CD1c-positive myeloid dendritic cell (primary cell): ENCODE measurements around the gene NENF.
A peak's percentile ranks its signal among the peaks of the same experiment; 100 is the strongest.
"Not testable (repeated sequence)": the region's sequence is repeated elsewhere in the genome, so short reads cannot be mapped to it uniquely, and the experiment has no call there.

Experiments
- DNase-seq: peaks from one replicate; pipeline ENCODE4 v3.0.0-alpha.2; 2016; ENCODE audit errors: extremely low spot score

NENF gene

DNA sequence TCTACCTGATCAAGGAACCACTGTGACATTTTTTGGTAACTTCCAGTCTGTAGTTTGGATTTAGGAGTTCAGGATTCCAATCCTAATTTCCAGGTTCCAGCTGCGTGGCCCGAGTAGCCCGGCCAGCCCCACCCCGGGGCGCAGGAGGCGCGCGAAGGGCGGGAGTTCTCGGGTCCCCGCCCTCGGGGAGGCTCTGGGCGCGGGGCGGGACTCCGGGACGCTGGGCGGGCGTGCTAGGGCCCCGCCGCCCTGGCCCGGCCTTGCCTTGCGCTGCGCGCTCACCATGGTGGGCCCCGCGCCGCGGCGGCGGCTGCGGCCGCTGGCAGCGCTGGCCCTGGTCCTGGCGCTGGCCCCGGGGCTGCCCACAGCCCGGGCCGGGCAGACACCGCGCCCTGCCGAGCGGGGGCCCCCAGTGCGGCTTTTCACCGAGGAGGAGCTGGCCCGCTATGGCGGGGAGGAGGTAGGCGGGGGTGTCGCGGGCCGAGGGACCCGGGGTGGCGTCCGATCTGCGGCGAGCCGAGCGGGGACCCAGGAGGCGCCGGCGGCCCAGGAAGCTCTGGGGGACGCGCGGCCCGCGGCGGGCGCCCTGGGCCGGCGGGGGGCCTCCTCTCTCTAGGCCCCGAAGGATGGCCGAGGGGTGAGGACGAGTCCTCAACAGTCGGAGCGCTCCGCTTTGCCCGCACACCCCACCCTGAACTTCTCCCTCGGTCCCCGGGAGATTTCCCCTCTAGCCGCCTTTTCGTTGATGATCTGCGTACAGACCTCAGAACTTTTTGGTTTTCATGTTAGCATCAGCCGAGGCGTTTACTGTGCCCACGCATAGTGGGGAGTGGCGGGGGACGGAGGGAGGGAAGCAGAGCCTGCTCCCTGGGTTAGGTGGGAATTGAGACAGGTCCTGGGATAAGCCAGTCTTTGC lies at the start of gene NENF:
Gene NENF (plus strand): TSS at position 260 of the 916 bp plus-strand sequence. CDS start 24 bp downstream, at position 284.
- peak; percentile 88 for DNase-seq

DNA sequence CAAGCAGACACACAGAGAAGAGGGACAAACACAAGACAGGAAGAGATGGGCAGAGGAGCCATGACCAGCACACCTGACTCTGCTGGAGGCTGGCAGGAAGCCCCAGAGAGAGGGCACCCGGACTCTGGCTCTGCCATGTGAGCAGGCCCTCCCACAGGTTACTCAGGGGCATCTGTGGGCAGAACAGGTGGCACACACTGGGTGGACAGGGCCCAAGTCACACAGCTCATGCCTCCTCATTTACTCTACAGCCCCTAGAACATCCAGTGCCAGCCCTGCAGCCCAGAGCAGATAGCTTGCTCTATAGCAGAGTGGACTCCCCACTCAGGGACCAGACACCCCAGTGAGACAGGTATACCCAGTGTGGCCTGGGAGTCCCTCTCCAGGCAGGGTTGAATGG lies 46.7 kb upstream of the NENF start:
- no peak for DNase-seq

GRCh38 chr1:212388985-212389716 lies 43.6 kb upstream of the NENF start:
- no peak for DNase-seq

DNA sequence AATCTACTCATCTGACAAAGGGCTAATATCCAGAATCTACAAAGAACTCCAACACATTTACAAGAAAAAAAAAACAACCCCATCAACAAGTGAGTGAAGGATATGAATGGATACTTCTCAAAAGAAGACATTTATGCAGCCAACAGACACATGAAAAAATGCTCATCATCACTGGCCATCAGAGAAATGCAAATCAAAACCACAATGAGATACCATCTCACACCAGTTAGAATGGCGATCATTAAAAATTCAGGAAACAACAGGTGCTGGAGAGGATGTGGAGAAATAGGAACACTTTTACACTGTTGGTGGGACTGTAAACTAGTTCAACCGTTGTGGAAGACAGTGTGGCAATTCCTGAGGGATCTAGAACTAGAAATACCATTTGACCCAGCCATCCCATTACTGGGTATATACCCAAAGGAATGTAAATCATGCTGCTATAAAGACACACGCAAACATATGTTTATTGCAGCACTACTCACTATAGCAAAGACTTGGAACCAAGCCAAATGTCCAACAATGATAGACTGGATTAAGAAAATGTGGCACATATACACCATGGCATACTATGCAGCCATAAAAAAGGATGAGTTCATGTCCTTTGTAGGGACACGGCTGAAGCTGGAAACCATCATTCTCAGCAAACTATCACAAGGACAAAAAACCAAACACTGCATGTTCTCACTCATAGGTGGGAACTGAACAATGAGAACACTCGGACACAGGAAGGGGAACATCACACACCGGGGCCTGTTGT lies 36.9 kb upstream of the NENF start:
- not testable (repeated sequence) for DNase-seq

DNA sequence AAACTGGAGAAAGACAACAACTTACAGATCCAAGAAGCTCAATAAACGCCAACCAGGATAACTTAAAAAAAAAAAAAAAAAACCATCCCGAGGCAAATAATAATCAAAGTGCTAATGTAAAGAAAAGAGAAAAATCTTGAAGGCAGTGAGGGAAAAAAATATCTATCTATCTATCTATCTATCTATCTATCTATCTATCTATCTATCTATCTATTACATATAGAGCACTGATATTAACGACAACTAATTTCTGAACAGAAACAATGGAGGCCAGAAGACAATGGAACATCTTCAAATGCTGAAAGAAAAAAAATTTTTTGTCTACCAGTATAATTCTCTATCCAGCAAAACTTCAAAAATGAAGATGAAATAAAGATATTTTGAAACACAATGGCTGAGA lies 36.1 kb upstream of the NENF start:
- DNase-seq: no peak

DNA sequence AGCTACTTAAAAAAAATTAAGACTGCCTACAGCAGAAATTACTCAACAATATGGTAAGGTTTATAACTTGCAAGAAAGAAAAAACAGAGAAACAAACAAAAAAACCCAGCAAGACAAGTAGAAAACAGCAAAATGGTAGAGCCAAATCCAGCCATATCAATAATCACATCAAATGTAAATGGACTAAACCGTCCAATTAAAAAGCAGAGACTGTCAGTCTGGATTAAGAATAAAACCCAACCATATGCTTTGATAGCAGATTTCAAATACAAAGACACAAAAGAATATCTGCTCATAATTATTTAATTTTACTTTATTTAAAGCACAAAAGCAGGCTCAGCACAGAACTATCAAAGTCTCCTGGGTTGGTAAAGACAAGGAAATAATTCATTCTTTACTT lies 35.5 kb upstream of the NENF start:
- DNase-seq: no peak

- peak; percentile 12 for DNase-seq
Observed at GRCh38 chr1:212401042-212401441, 31.7 kb upstream of the NENF start.

DNA sequence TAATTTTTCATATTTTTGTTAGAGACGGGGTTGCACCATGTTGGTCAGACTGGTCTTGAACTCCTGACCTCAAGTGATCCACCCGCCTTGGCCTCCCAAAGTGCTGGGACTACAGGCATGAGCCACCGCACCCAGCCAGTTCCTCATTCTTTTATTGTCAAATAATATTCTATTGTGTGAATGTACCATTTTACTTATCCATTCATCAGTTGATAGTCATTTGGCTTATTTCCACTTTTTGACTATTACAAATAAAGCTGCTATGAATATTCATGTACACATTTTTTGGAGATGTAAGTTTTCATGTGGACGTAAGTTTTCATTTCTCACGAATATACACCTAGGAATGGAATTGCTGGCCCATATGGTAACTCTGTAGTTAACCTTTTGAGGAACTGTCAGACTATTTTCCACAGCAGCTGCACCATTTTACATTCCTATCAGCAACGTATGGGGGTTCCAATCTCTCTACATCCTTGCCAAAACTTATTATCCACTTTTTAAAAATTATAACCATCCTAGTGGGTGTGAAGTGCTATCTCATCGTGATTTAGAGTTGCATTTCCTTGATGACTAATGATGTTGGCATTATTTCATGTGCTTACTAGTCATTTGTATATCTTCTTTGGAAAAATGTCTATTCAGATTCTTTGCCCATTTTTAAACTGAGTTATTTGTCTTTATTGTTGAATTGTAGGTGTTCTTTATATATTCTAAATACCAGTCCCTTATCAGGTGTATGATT lies 30.7 kb upstream of the NENF start:
- peak; percentile 43 for DNase-seq

DNA sequence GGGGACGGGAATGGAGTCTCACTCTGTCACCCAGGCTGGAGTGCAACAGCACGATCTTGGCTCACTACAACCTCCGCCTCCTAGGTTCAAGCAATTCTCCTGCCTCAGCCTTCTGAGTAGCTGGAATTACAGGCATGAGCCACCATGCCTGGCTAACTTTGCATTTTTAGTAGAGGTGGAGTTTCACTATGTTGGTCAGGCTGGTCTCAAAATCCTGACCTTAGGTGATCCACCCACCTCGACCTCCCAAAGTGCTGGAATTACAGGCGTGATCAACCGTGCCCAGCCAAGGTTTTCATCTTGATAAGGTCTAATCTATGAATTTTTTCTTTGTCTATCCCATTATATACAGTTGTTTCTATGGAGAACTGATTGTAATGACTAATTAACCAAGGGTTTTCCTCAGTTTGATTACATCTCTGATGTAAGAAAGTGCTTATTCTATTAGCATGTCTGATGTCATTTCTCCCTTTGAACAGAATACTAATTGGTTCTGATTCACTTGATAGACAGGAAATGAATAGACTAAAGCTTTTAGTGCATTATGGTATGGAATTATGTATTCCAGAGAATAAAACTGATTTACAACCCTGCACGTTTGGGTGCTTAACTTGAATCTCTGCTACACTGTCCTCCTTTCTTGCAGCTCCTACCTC lies 29.9 kb upstream of the NENF start:
- DNase-seq: peak; percentile 33

- peak; percentile 50 for DNase-seq
Observed at GRCh38 chr1:212410231-212410820, 22.4 kb upstream of the NENF start.

- peak; percentile 38 for DNase-seq
Observed at GRCh38 chr1:212412374-212412773, 20.3 kb upstream of the NENF start.

GRCh38 chr1:212413902-212414327 lies 18.8 kb upstream of the NENF start:
- peak; percentile 38 for DNase-seq

GRCh38 chr1:212414328-212415106 lies 18.2 kb upstream of the NENF start, which contains the start of gene PACC1:
TSS of gene PACC1 (minus strand) at chr1:212414886. CDS start at chr1:212414757, 129 bp downstream.
- DNase-seq: peak; percentile 97

DNA sequence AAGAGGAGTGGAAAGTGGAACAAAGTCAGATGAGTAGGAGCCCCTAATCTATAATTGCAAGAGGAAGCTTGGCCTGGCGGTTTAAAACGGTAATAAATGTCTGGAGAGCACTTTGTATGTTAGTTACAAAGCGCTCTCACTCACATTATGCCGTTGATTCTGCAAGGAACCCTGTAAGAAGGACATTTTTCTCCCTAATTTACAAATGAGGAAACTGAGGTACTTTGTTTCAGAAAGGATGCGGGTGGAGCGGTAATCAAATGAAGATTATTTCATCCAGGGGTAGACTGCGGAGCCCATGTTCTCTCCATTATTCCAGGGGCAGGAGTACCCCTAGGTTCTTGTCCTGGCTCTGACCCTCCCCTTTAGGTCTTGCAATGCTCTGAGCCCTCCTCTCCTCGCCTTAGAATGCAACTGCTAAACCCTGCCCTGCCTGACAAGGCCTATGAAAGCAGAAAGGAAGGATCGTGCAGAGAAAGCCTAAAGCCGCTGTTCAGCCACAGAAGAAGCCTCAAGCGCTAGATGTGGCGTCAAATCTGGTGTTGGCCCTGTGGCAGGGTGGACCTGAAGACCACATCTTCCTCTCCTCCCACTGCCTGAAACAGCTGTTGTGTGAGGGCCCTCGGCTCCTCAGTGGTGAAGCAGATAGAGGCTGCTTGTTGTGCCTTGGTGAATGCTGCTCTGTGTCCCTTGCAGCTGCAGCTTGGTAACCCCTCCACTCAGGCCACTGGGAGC lies 17.4 kb upstream of the NENF start:
- peak; percentile 51 for DNase-seq

- DNase-seq: no peak
Observed at GRCh38 chr1:212421165-212421564, 11.6 kb upstream of the NENF start.

DNA sequence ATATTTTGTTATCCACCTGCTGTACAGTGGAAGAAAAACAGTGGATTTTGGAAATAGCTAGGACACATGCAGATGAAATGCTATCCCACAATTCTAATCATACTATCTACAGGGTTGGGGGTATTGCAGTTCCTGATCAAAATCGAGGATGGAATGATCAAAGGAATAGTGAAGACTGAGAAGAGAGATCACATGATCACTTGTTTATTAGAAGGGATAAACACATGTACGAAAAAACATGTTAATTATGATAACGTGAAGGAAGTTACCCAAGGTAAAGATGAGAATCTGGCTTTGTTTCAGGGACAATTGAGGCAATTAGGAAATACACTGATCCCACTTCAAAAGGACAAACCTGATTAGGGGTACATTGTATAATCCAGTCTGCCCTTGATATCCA lies 8.8 kb upstream of the NENF start:
- DNase-seq: no peak

GRCh38 chr1:212428496-212428895 lies 4.2 kb upstream of the NENF start:
- no peak for DNase-seq

GRCh38 chr1:212430416-212430815 lies 2.3 kb upstream of the NENF start:
- no peak for DNase-seq

DNA sequence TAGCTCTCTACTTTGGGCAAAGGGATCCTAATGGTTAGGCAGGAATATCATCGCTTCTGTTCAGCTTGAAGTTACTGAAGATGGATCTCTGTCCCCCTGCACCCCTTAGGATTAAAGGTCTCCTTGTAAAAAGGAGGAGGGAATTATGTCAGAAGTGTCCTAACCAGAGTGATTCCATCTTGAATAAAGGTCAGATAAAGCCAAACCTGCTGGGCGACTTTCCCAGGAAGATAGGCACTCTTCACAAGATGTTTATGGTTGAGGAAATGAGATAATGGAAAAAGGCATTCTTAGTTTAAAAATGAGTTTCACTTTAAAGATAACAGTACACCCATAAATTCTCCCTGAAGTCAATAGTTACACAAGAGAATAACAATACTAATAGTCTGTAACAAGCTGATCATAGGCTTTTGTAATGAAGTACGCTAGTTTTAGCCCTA lies 1.7 kb upstream of the NENF start:
- no peak for DNase-seq
